A673 (cell line): ENCODE data around the gene TMEM116.

Source experiments
- EZH2 ChIP-seq: fragments of 200-600 bp; sonication (generic); IDR thresholded peaks from 2 replicates; pipeline ENCODE4 v1.6.1; 2017; ENCODE audit warnings: borderline replicate concordance, low read depth, mild to moderate bottlenecking, mixed read lengths, antibody characterized with exemption, low read length; ENCODE audit not compliant: poor library complexity, severe bottlenecking
- TF ChIP-seq, protein P1 (sequence below): fragments of 300-800, 200-600 bp; sonication (generic); conservative IDR thresholded peaks from 2 replicates; pipeline ENCODE4 v1.5.1; 2017; ENCODE audit warnings: low read depth, mild to moderate bottlenecking, antibody characterized with exemption, low read length, moderate library complexity, mixed read lengths

DNA sequence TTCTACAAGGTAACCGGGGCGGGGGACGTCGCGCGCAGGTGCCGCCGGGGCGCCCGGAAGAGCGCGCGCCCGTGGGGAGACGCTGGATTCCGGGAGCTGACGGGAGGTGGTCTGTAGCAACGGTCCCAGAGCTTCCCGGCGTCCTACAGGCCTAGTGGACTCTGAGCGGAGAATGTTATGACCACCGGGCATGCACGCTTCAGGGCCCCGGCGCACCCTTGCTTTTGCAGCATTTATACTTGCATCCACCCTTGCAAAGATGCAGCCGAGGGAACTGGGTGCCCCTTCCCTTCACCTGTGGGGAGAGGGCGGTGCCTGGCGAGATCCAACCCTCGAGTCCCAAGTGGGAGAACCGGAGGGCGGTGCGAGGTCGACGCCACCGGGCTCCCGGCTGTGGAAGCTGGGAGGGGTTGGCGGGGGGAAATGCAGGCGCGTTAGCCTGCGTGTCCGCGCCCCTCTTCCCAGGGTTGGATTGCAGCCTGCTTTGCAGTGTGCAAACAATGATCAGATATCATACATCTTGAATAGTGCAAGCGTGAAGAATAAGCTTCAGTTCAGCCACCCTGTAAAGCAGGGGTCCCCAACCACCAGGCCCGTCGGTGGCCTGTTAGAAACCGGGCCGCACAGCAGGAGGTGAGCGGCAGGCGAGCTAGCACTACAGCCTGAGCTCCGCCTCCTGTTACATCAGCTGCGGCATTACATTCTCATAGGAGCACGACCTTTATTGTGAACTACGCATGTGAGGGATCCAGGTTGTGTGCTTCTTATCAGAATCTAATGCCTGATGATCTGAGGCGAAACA lies 837 bp upstream of the TMEM116 start:
- TF ChIP-seq, protein P1, sequence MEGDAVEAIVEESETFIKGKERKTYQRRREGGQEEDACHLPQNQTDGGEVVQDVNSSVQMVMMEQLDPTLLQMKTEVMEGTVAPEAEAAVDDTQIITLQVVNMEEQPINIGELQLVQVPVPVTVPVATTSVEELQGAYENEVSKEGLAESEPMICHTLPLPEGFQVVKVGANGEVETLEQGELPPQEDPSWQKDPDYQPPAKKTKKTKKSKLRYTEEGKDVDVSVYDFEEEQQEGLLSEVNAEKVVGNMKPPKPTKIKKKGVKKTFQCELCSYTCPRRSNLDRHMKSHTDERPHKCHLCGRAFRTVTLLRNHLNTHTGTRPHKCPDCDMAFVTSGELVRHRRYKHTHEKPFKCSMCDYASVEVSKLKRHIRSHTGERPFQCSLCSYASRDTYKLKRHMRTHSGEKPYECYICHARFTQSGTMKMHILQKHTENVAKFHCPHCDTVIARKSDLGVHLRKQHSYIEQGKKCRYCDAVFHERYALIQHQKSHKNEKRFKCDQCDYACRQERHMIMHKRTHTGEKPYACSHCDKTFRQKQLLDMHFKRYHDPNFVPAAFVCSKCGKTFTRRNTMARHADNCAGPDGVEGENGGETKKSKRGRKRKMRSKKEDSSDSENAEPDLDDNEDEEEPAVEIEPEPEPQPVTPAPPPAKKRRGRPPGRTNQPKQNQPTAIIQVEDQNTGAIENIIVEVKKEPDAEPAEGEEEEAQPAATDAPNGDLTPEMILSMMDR: peak; percentile 17; the same call in 1 of the 2 replicates
- no peak for TF ChIP-seq EZH2
